Measurements from ENCODE around the gene DGCR8. TPM values are rescaled to one million over a fixed set of nuclear protein-coding genes. Genes with fewer than 3 reads are reported as not detected.

The DGCR8 gene
- total RNA-seq, 1 experiment from 2014 or later: 16.4 TPM

DNA sequence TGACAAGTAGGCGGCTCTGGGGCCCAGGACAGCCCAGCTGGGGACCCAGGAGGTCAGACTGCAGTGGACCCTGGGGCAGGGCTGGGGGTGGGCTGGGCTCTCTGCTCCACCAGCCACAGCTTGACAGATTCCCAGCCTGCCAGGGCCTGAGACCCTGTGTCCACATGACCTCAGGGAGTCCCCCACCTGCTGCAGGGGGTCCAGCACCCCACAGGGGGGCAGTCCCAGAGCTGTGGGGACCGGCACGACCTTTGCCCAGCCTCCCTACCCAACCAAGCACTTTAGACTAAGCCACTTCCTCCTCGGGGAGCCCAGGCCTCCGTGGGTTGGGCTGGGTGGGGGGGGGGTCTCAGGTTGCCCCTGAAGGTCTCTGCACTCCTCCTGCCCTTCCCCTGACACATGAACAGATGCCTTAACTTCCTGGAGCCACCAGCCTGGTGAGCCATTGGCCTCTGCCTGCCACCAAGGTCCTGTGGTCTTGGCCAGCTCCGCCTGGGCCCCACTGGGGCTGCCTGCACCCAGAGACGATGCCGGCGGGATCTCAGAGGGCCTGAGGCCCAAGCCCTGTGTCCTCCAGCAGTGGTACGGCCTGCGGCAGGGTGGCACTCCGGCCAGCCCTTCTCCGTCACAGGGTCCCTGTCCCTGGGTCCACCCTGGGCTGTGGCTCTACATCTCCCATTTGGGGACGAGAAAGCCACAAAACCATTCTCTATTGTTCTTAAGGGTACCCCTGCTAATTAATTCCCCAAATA, 67.4 kb downstream of the DGCR8 start:
- no peaks in the 10 kb centered on the region for H3K27me3 ChIP-seq (ENCODE audit: low read length)
- no peaks in the 10 kb centered on the region for H3K79me2 ChIP-seq (ENCODE audit: low read length)
- H4K20me1 ChIP-seq (ENCODE audit: insufficient read depth, low read depth, low read length): peaks cover 4% of the 10 kb centered on the region; the same call in 1 of the 2 replicates
- H3K27ac ChIP-seq (ENCODE audit: low read length): no peak overlapping the region
- no peaks in the 10 kb centered on the region for H3K9me3 ChIP-seq (ENCODE audit: low read length)
- H3K9ac ChIP-seq (ENCODE audit: low read length): no peak overlapping the region
- H3K36me3 ChIP-seq (ENCODE audit: insufficient read depth, low read length): no peaks in the 10 kb centered on the region
- H3K9me2 ChIP-seq (replicated peaks; ENCODE audit: insufficient read depth, low read length): no peaks in the 10 kb centered on the region
- no peak overlapping the region for H3K4me2 ChIP-seq (ENCODE audit: low read depth, low read length, poor library complexity, severe bottlenecking)
- no peak overlapping the region for H2AFZ ChIP-seq (ENCODE audit: low read length)
- no peak overlapping the region for H3K4me3 ChIP-seq (ENCODE audit: low read length)
- H3K4me1 ChIP-seq (ENCODE audit: low read length): peaks cover 12% of the 10 kb centered on the region
- no peak for DNase-seq

DNA sequence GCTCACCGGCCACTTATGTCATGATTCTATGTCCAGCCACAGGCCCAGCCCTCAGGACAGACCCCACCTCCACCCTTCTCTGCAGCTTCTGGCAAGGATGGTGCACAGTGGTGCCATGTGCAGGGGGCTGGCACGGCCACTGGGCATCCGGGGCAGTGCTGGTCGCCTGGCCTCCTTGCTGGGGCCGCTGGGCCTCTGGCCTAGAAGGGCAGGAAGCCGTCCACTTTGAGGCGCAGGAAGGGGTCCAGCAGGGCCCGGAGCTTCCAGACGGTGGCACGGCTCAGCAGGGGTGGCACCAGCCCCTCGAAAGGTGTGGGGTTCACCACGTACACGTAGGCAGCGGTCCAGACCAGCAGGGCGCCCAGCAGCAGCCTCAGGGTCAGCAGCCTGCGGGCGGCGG, 68.4 kb downstream of the DGCR8 start:
- Histone ChIP-seq H3K4me1 (ENCODE audit: low read length) (peaks cover 12% of the 10 kb centered on the region), H4K20me1 (ENCODE audit: insufficient read depth, low read depth, low read length) (peaks cover 4% of the 10 kb centered on the region; the same call in 1 of the 2 replicates), H3K9ac (ENCODE audit: low read length) (no peak overlapping the region), H3K79me2 (ENCODE audit: low read length) (no peaks in the 10 kb centered on the region), H3K27me3 (ENCODE audit: low read length) (no peaks in the 10 kb centered on the region), H3K4me2 (ENCODE audit: low read depth, low read length, poor library complexity, severe bottlenecking) (no peak overlapping the region), H3K27ac (ENCODE audit: low read length) (no peak overlapping the region), H3K9me3 (ENCODE audit: low read length) (no peaks in the 10 kb centered on the region), H3K36me3 (ENCODE audit: insufficient read depth, low read length) (no peaks in the 10 kb centered on the region), H3K9me2 (replicated peaks; ENCODE audit: insufficient read depth, low read length) (no peaks in the 10 kb centered on the region), H2AFZ (ENCODE audit: low read length) (no peak overlapping the region), H3K4me3 (ENCODE audit: low read length) (no peak overlapping the region)
- DNase-seq: no peak

GRCh38 chr22:20149257-20150250, 69.5 kb downstream of the DGCR8 start:
- Histone ChIP-seq H3K79me2 (ENCODE audit: low read length) (no peaks in the 10 kb centered on the region), H3K27ac (ENCODE audit: low read length) (no peak overlapping the region), H3K9me3 (ENCODE audit: low read length) (no peaks in the 10 kb centered on the region), H3K9me2 (replicated peaks; ENCODE audit: insufficient read depth, low read length) (no peaks in the 10 kb centered on the region), H4K20me1 (ENCODE audit: insufficient read depth, low read depth, low read length) (peaks cover 4% of the 10 kb centered on the region; the same call in 1 of the 2 replicates), H3K4me1 (ENCODE audit: low read length) (peaks cover 12% of the 10 kb centered on the region), H3K9ac (ENCODE audit: low read length) (no peak overlapping the region), H3K4me3 (ENCODE audit: low read length) (no peak overlapping the region), H3K27me3 (ENCODE audit: low read length) (no peaks in the 10 kb centered on the region), H2AFZ (ENCODE audit: low read length) (no peak overlapping the region), H3K4me2 (ENCODE audit: low read depth, low read length, poor library complexity, severe bottlenecking) (no peak overlapping the region), H3K36me3 (ENCODE audit: insufficient read depth, low read length) (no peaks in the 10 kb centered on the region)
- DNase-seq: no peak

- Histone ChIP-seq H4K20me1 (ENCODE audit: insufficient read depth, low read depth, low read length) (peaks cover 4% of the 10 kb centered on the region; the same call in 1 of the 2 replicates), H3K79me2 (ENCODE audit: low read length) (no peaks in the 10 kb centered on the region), H3K4me3 (ENCODE audit: low read length) (no peak within 1 kb of the TSS), H3K4me2 (ENCODE audit: low read depth, low read length, poor library complexity, severe bottlenecking) (no peak within 1 kb of the TSS), H3K27ac (ENCODE audit: low read length) (no peak within 1 kb of the TSS), H2AFZ (ENCODE audit: low read length) (no peak within 1 kb of the TSS), H3K27me3 (ENCODE audit: low read length) (no peaks in the 10 kb centered on the region), H3K9ac (ENCODE audit: low read length) (no peak within 1 kb of the TSS), H3K4me1 (ENCODE audit: low read length) (peaks cover 12% of the 10 kb centered on the region), H3K36me3 (ENCODE audit: insufficient read depth, low read length) (no peaks in the 10 kb centered on the region), H3K9me3 (ENCODE audit: low read length) (no peaks in the 10 kb centered on the region), H3K9me2 (replicated peaks; ENCODE audit: insufficient read depth, low read length) (no peaks in the 10 kb centered on the region)
- DNase-seq: no peak
These were observed 70.6 kb downstream of the DGCR8 start, which contains the start of gene CCDC188 for GRCh38 chr22:20150381-20151275. Gene CCDC188, minus strand, starts transcription at chr22:20151055. Its CDS starts 69 bp downstream, at chr22:20150986.

GRCh38 chr22:20151276-20151588, 71.2 kb downstream of the DGCR8 start:
- Histone ChIP-seq H3K36me3 (ENCODE audit: insufficient read depth, low read length) (no peaks in the 10 kb centered on the region), H3K4me2 (ENCODE audit: low read depth, low read length, poor library complexity, severe bottlenecking) (no peak overlapping the region), H3K4me3 (ENCODE audit: low read length) (no peak overlapping the region), H3K27ac (ENCODE audit: low read length) (no peak overlapping the region), H3K9ac (ENCODE audit: low read length) (no peak overlapping the region), H3K4me1 (ENCODE audit: low read length) (peaks cover 12% of the 10 kb centered on the region), H3K9me2 (replicated peaks; ENCODE audit: insufficient read depth, low read length) (no peaks in the 10 kb centered on the region), H4K20me1 (ENCODE audit: insufficient read depth, low read depth, low read length) (peaks cover 4% of the 10 kb centered on the region; the same call in 1 of the 2 replicates), H3K9me3 (ENCODE audit: low read length) (no peaks in the 10 kb centered on the region), H3K79me2 (ENCODE audit: low read length) (no peaks in the 10 kb centered on the region), H3K27me3 (ENCODE audit: low read length) (no peaks in the 10 kb centered on the region), H2AFZ (ENCODE audit: low read length) (no peak overlapping the region)
- no peak for DNase-seq

GRCh38 chr22:20152464-20152890, 72.4 kb downstream of the DGCR8 start:
- H3K4me3 ChIP-seq (ENCODE audit: low read length): no peak overlapping the region
- H3K27me3 ChIP-seq (ENCODE audit: low read length): no peaks in the 10 kb centered on the region
- H3K4me1 ChIP-seq (ENCODE audit: low read length): peaks cover 5% of the 10 kb centered on the region
- H3K9ac ChIP-seq (ENCODE audit: low read length): no peak overlapping the region
- DNase-seq: no peak
- H3K9me2 ChIP-seq (replicated peaks; ENCODE audit: insufficient read depth, low read length): no peaks in the 10 kb centered on the region
- H3K27ac ChIP-seq (ENCODE audit: low read length): no peak overlapping the region
- H3K9me3 ChIP-seq (ENCODE audit: low read length): no peaks in the 10 kb centered on the region
- no peaks in the 10 kb centered on the region for H3K79me2 ChIP-seq (ENCODE audit: low read length)
- H2AFZ ChIP-seq (ENCODE audit: low read length): no peak overlapping the region
- H4K20me1 ChIP-seq (ENCODE audit: insufficient read depth, low read depth, low read length): no peaks in the 10 kb centered on the region
- H3K36me3 ChIP-seq (ENCODE audit: insufficient read depth, low read length): no peaks in the 10 kb centered on the region
- H3K4me2 ChIP-seq (ENCODE audit: low read depth, low read length, poor library complexity, severe bottlenecking): no peak overlapping the region

DNA sequence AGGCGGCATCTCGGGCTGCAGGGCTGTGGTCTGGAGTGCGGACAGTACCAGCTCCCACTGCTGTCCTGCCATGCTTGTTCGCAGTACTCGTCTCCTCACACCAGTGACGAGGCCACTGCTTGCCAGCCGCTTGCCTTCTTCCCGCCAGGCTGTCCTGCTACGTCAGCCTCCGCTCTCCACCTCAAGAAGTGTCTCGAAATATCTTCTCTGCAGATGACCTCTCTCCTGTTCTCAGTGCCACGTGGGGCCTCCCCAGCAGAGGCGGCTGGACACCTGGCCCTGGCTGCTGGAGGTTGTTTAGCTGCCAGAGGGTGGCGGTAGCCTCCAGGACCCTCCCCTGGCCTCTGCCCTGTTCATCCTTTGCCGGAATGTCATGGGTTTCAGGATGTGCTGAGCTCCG, 73.9 kb downstream of the DGCR8 start:
- Histone ChIP-seq H2AFZ (ENCODE audit: low read length) (no peak overlapping the region), H4K20me1 (ENCODE audit: insufficient read depth, low read depth, low read length) (no peaks in the 10 kb centered on the region), H3K79me2 (ENCODE audit: low read length) (no peaks in the 10 kb centered on the region), H3K4me3 (ENCODE audit: low read length) (no peak overlapping the region), H3K36me3 (ENCODE audit: insufficient read depth, low read length) (no peaks in the 10 kb centered on the region), H3K27ac (ENCODE audit: low read length) (no peak overlapping the region), H3K9me3 (ENCODE audit: low read length) (no peaks in the 10 kb centered on the region), H3K4me1 (ENCODE audit: low read length) (peaks cover 5% of the 10 kb centered on the region), H3K27me3 (ENCODE audit: low read length) (no peaks in the 10 kb centered on the region), H3K9ac (ENCODE audit: low read length) (no peak overlapping the region), H3K9me2 (replicated peaks; ENCODE audit: insufficient read depth, low read length) (no peaks in the 10 kb centered on the region), H3K4me2 (ENCODE audit: low read depth, low read length, poor library complexity, severe bottlenecking) (no peak overlapping the region)
- DNase-seq: no peak
